Fibroblast of skin of abdomen (primary cell): ENCODE measurements around the gene JAKMIP1.

Experiments
- DNase-seq: peaks from one replicate; pipeline ENCODE4 v3.0.0-alpha.2; 2013

The JAKMIP1 gene

DNA sequence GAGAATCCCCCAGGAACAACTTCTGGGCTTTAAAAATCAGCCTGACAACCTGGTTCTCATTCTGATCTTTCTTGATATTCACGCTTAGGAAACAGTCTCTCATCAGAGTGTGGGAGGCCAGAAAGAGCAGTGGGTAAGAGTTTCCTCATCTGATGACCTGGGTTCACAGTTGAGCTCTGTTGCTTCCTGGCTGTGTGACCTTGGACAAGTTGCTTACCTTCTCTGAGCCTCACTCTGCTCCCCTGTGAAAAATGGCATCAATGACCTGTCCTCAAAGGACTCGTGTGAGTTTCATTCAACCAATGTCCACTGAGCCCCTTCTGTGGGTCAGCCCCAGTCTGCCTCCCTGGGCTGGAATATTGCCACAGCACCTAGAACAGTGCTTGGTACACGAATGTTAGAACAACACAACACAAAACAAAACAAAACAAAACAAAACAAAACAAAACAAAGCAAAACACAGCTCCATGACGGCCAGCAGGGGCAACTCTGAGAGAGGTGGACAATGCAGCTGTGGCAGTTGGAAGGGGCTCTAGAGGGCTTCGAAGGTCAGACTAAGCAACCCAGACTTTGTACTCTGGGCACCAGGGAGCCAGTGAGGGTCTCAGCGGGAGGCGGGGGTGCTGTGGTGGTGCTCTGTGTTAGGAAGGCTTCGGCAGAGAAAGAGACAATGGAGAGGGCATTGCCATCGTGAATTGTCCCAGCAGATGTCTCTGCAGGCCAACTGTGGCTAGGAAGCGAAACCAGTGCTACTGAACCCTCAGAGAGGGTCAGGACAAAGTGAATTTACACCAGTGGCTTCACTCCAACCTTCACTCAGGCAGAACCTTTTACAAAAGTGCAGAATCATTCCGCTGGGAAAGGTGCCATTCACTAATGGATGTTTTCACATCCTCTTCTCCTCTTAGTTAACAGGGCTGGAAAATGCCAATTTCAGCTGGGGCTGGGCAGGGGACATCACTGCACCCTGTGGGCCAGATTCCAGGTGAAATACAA, 167.8 kb downstream of the JAKMIP1 start:
- no peak for DNase-seq

DNA sequence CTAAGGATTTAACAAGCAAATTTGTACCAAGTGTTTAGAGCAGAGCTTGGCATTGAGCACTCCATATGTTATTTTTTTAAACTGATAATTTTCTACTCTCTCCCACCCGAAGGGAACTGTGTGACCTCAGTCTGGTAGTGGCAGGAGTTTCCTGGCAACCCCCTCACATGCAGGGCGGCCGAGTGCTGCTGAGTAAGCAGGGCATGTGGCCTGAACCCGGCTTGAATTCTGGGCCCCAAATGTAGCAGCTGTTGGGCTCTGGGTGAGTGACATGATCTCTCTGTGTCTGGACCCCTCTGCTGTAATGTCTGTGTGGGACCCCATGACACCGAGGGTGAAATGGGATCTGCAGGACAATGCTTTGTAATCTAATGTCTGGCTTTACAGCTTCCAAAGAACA, 168.5 kb downstream of the JAKMIP1 start:
- no peak for DNase-seq

DNA sequence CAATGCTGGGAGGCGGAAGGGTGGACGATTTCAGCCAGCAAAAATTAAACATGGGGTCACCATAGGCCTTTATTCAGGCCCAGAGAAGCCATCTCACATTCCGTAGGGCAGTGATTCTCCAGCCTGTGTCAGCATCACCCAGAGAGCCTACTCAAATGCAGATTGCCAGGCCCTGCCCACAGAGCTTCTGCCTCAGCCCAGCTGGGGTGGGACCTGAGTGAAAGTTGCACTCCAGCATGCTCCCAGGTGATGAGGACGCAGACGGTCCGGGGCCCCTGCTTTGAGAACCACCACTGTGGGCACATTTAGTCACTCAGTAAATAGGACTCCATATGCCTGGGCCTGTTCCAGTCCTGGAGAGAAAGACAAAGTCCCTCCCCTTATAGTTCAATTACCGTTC, 169.7 kb downstream of the JAKMIP1 start:
- no peak for DNase-seq

DNA sequence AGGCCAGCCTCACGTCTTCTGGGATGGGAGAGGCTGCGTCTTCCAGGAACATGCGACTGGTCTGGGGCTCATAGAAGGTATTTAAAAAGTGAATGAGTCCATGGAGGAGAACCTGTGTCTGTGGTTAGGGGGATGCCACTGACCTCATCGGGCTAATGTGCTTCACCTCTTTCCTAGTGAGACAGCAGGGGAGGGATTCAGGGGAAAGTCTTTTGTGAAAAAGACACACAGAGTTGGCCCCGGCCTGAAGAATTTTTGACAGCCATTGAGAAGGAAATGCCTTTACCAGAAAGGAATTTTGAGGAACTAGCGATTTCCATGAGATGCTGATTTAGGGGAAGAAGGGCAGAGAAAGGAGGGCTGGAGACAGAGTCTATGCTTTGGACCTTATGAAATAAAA, 171.1 kb downstream of the JAKMIP1 start:
- no peak for DNase-seq

DNA sequence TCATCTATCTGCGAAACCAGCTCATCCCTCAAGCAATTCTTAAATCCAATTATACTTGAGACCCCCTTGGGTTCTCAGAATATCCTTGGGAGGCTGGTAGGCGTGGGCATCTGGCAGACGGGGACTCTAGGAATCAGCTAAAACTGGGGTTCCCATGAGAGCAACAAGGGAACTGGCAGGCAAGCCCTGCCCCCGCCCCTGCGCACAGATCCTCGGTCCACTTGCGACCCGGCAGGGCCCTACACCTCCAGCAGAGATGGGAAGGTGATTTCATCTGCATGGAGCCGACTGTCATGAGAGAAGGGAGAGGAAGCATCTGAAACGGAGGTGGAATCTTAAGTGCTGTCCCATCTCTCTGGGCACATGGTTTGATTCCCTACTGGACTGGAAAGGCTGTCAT, 172.2 kb downstream of the JAKMIP1 start:
- no peak for DNase-seq

DNA sequence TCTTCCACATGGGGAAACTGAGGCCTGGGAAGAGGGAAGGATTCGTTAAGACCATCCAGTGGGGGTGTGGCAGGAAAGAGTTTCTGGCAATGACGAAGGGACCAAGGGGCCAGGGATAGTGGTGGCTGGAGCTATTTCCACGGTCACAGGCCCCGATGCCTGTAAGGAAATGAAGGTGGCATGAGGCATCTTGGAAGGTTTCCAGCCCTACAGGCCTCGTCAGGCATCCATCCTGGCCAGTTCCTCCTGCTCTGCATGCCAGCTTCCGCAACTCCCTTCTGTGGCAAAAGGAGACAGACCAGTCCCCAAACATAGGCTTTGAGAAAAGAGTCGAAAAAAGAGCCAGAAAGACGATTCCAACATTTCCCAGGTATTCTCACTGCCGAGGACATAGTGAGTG, 173.0 kb downstream of the JAKMIP1 start:
- DNase-seq, result no peak

DNA sequence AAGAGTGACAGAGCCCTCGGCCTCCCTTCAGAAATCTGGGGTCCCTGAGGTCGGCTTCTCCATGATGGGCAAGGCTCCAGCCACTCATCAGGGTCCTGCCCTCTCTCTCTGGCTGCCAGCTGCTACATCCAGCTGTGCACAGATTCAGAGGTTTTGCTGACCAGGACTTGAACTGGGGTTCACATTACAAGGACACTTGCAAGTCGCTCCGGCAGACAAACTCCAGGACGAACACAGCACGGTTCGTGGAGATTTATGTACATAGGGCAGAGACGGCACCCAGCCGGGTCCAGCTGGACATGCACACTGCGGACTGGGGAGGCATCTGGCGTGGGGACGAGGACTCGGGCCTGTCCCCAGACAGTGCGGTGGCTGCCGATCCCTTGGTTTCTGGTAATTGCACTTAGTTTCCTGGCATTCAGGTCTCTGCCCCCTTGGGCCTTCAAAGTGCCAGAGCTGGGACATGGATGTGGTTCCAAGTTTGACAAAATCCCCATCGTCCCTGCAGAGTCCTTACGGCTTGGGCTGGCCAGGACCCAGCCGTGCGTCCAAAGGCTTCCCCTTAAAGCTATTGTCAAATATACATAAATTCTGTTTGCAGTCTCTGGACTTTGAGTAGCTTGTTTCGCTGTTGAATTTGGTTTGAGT, 175.9 kb downstream of the JAKMIP1 start:
- no peak for DNase-seq

DNA sequence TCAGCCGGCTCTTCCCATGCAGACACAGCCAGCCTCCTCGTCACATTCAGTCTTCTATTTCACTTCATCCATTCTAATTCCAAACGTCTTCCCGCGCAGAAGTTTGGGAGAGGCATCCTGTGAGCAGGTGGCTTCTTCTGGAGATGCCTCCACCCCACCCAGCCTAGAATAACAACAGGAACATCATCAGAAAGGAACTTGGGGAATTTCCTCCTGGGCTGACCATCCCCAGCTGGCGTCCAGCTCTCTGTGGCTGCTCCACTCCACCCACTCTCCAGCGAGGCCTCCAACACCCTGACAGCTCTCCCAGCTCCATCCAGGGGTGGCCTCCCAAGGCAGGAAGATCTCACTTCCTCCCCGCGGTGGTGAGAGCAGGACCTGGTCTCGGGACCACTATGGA, 176.6 kb downstream of the JAKMIP1 start:
- no peak for DNase-seq

DNA sequence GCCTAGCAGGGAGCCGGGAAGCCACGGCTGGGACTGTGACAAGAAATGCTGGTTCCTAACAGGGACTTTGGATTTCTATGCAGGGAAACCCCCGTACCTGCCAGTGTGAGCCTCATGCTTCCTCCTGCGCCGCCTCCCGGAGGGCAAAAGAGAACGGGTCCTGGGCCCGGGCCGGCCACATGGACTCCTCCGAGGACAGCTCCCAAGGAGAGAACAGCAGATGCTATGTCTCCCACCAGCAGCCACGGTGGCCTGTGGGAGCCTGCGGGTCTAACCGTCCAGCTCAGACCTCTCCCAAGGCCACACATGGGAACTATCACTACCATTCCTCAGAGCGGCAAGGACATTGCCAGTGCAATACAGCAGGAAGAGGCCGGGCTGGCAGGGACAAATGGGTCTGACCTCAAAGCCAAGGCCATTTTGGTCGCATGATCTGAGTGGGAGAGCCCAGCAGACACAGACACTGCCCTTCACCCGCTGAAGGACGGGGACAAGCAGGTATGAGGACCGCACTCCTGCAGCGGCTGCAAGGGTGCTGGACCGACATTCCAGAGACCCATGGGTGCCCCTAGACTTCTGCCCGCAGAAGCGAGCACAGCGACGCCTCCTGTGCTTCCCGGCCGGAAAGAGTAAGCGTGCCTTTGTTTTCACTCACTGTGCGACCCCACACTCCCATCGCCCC, 177.6 kb downstream of the JAKMIP1 start:
- no peak for DNase-seq

DNA sequence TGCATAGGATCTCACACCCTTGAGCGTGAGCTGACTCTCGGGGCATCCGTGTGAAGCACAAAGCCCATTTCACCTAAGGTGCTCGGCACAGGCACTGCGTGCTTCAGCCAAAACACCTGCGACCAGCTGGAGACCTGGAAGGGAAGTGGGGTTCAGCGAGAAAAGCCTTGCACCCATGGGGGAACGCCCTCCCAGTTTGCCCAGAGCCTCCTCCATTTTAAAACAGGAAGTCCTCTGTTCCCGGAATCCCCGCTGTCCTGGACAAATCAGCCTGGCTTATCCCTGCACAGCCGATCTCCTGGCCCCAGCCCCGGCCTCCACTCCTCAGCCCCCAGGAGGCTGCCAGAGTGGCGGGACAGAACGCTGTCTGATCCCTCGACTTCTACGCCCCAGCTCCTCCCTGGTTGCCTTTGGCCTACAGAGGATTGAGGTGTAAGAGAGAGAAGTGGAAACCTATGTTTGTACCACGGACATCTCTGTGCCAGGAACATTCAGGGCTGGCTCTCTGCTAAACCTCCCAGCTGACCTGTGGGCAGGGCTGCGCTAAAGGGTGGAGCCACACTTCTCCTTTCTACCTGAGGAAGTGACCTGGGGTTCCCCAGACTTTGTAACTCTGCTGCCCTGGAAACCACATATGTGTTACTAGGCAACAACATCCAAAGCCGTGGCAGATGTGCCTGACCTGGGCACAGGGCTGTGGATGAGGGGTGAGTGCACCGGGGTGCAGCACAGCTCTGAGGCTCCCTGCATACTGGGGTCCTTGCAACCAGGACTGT, 178.3 kb downstream of the JAKMIP1 start:
- no peak for DNase-seq

DNA sequence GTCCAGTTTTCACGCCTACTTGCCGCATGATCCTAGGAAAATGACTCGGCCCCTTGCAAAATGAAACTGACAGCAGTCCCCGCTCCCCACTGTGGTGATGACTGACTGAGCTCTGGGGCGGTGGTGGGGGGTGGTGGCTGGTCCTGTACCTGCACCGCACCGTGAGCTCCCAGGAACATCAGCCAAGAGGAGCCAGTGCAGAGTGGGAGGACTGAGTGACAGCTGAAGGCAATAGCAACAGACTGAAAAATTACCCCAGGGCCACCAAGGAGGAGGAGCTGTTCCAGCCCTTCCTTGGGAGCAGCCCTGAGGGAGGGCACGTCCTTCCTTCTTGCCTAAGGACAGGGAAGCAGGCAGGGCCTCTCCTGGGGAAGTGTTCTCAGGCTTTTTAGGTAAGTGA, 179.7 kb downstream of the JAKMIP1 start:
- DNase-seq, result no peak

DNA sequence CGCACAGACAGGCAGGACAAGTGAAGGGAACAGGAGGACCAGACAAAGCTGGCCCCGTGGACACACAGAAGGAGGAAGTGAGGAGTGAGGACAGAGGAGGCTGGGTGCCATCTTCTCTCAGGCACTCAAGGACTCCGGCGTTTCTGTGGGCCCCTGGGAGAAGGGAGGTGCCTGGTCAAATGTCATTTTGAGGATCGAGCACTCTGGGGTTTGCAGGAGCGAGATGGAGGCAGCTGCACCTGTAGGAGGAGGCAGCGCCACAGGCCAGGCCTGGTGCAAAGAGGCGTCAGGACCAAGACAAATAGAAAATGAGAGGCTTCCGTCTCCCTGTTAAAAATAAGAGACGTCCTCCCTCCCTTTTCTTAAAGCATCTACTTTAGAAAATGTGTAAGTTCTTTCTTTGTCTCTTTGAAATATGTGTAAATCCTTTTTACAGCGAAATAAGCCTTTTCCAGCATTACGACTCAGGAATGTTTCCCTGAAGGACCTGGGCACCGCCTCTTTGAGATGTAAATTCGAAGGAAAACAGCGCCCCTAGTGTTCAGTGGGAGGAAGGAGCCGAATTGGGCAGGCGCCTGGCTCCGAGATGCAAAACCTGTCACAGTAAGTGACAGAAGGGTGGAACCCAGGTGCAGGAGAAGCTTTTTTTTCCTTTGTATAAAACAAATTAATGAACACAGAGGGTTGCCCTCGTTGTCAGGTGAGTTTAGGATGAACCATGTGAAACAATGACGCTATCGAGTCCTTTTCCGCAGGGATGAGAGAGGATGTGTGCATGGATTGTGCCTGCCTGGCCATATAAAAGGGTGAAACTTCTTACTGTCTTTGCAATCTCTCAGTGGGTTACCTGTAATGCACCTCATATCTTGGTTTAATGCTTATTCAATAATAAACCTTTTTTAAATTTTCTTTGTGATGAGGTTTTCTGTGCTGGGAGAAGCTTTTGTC, 180.8 kb downstream of the JAKMIP1 start:
- peak; percentile 37 for DNase-seq

DNA sequence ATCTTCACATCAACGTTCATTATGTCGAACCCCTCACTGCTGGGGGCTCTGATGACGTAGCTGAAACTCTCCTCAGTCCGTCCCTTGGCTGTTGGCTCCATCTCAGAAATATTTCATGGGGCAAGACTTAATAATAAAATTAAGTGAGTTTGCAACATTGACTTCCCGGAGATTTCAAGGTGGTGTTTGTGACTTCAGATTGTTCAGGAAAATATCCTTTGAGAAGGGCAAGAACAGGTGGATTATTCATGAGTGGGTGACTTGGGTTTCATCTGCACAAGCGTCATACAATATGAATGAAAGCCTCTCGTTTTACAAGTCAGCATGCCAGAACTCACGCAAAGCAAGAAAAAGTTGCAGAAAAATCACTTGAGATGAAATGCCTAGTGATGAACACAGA, 182.0 kb downstream of the JAKMIP1 start, which contains the start of gene C4orf50:
C4orf50 (minus strand) TSS at position 101 of the 400 bp plus-strand sequence.
- DNase-seq, result no peak

DNA sequence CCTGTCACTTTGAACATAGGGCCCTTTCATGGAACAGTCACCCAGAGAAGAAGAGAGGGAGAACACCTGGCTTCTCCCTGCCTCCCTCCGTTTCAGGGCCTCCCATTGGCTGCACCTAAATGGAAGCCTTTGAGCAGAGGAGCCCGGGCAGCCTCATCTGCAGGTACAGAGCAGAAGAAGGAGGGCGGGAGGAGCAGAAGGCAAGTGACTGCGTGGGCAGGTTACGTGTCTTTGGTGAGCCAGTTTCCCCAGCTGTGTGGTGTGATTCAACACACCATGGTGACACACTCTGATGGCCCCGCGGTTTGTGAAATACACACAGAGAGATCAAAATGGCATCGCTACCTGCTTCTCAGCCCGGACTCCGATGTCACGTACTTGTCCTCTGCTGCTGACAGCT, 182.5 kb downstream of the JAKMIP1 start:
- no peak for DNase-seq

DNA sequence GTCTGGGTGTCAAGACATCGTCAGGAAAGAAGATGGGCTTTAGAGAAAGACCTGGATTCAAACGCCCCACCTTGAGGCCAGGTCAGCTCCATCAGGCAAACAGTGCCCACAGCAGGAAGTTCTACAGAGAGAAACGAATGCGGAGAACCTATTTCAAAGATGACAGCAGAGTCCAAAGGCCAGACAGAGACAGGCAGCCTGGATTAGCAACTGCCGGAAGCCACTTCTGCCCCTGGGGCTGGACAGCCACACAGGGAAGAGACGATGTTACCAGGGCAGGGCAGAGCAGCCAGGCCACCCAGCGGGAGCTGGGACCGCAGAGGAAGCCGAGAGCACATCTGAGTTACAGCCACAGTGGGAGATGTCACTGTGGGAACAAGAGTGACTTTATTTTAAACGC, 183.3 kb downstream of the JAKMIP1 start:
- no peak for DNase-seq

DNA sequence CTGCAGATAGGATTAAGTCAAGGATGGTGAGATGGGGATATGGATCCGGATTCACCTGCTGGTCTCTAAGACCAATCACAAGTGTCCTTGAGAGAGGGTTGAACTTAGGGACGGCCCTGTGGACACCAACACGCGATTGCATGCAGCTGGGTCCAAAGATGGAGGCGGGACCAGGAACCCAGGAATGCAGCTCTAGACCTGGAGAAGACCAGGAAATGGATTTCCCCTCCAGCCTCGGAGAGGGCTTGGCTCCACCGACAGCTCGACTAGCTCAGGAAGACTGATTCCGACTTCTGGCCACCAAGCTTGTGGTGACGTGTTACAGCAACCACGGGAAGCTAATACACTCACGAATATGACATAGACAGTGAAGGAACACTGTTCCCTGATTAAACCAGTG, 186.8 kb downstream of the JAKMIP1 start:
- DNase-seq, result no peak

DNA sequence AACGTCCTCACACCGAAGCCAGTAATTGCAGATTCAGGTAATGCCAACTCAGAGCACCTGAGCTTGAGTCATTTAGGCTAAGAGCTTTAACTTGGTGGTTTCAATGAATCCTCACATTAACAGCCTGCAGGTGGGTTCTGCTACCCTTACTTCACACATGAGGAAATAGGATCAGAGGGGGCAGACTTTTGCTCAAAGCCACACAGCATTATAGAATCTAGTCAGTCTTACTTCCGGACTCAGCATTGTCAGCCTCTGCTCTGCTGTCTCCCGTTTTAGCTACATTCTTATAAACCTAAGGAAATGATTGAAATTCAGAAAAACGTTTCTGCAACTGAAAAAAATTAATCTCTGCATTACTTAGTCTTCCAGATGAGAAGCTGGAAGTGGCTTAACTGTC, 188.1 kb downstream of the JAKMIP1 start:
- no peak for DNase-seq

DNA sequence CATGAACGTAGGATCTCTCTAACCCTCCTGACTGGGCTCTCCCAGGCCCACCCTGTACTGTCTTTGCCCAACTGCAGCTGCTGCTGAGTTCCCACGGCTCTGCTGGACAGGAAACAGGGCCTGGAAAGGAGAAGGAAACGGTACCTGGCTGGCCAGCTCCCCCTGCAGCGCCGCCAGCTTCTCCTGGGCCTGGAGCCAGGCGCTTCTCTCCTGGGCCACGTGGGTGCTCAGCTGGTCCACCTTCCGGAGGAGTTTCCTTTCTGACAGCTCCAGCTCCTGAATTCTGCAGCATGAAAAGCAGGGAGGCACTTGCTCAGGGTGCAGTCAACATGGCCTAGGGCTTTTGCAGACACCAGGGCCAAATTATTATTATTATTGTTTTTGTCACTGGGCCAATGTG, 188.7 kb downstream of the JAKMIP1 start:
- DNase-seq, result no peak

DNA sequence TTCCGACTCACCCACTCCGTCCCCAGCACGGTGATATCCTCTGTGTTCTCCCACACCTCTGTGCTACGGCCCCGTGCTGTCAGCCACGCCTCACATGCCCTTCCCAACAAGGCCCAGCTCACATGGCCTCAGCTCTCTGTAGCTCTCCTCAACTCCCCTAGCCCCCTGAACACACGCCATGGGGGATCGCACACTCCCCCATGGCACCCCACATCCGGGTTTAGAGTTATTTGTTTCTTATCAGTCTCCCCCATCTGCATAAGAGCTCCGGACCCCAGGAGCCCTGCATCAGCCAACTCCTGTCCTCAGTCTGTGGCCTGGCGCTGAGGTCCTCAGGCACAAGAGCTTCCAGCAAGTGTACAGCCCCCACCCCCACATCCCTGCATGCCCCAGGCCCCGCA, 189.1 kb downstream of the JAKMIP1 start:
- DNase-seq, result no peak

DNA sequence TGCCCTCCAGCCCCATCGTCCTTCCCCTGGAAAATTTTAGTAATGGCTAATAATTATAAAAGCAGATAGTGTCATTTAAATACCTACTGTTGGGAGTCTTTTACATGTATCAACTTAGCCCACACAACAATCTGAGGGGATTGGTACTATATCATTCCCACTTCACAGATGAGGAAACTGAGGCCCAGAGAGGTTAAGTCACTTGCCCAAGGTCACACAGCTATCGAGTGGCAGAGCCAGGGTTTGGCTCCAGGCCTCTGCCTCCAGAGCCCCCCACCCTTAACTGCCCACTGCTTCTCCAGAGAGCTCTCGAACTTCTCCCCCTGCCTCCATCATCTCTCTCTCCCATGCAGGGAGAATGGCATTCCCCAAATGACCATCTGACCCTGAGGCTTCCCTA, 189.6 kb downstream of the JAKMIP1 start:
- DNase-seq, result no peak

DNA sequence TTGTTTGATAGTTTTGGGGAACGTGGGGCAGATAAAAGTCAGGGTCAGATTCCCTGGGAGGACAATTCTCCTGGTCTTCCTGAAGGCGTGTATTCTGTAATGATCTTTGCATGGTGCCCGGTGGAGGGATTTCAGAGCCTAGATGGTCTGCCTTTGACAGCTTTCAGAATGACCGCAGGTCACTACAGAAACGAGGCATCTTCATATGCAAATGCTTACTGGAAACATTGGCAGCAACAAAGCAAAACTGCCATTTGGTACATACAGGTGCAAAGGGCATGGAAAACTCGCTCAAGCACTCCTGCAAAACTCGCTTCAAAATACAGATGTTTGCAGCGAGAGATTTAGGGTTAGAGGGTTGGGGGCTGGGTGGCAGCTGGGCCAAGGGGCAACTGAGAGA, 190.9 kb downstream of the JAKMIP1 start:
- DNase-seq, result no peak
